Ishikawa (cell line): ENCODE data around the gene MRPS15.

Source experiments
- CEBPB ChIP-seq: IDR thresholded peaks from 2 replicates; pipeline ENCODE4 v1.6.1; 2012
- CREB1 ChIP-seq: IDR thresholded peaks from 2 replicates; pipeline ENCODE4 v1.6.1; 2012; ENCODE audit warnings: low read depth
- EGR1 ChIP-seq: IDR thresholded peaks from 2 replicates; pipeline ENCODE4 v1.6.1; 2012
- EP300 ChIP-seq: IDR thresholded peaks from 2 replicates; pipeline ENCODE4 v1.6.1; 2012; ENCODE audit warnings: borderline replicate concordance
- FOXM1 ChIP-seq: IDR thresholded peaks from 2 replicates; pipeline ENCODE4 v1.6.1; 2012; ENCODE audit warnings: low read depth, borderline replicate concordance
- MAX ChIP-seq: IDR thresholded peaks from 2 replicates; pipeline ENCODE4 v1.6.1; 2012
- NFIC ChIP-seq: IDR thresholded peaks from 2 replicates; pipeline ENCODE4 v1.6.1; 2012
- RAD21 ChIP-seq: IDR thresholded peaks from 2 replicates; pipeline ENCODE4 v1.6.1; 2012; ENCODE audit warnings: low read depth
- REST ChIP-seq: IDR thresholded peaks from 2 replicates; pipeline ENCODE4 v1.6.1; 2012; ENCODE audit warnings: low read depth, mild to moderate bottlenecking
- TAF1 ChIP-seq: IDR thresholded peaks from 2 replicates; pipeline ENCODE4 v1.6.1; 2012; ENCODE audit warnings: low read depth, mild to moderate bottlenecking
- USF1 ChIP-seq: IDR thresholded peaks from 2 replicates; pipeline ENCODE4 v1.6.1; 2012
- YY1 ChIP-seq: IDR thresholded peaks from 2 replicates; pipeline ENCODE4 v1.6.1; 2012; ENCODE audit warnings: low read depth
- ZBTB7A ChIP-seq: IDR thresholded peaks from 2 replicates; pipeline ENCODE4 v1.6.1; 2012; ENCODE audit warnings: low read depth

- TF ChIP-seq TAF1 (no peak), CEBPB (no peak), MAX (no peak), EP300 (no peak), RAD21 (no peak), NFIC (no peak), USF1 (no peak), CREB1 (no peak), REST (no peak), FOXM1 (no peak), ZBTB7A (no peak), YY1 (no peak), EGR1 (no peak)
Observed at GRCh38 chr1:36503159-36503558, 39.0 kb upstream of the MRPS15 start.
